ENCODE results near the gene CDKN2B.

CDKN2B gene

DNA sequence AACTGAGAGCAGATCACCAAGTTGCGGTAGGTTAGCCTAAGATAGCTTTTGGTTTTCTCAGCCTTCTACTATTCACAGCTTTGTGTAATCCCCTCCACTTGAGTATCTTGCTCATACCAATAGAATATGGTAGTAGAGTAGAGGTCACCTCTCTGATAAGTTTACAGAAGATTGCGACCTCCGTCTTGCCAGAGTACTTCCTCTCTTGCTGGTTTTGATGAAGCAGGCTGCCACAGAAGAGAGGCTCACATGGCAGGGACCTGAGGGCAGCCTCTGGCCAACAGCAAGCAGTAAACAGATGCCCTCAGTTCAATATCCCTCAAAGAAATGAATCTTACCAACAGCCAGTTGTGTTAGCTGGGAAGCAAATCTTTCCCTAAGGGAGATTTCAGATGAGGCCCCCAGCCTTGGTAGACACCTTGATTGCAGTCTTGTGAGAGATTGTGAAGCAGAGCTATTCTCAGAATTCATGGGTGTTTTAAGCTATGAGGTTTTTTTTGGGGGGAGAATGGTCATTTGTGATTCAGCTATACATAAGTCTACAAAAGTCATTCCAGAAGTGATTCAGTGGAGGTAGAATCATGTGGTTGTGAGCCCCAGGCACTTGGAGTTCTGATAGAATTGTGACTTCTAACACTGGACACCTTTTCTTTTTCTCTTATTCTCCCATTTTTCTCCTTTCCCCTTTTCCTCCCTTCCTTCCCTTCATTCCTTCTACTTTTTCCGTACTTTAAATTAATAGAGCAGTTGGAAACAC lies 22.7 kb upstream of the CDKN2B start:
- ChIA-PET POLR2A (no interaction called here), CTCF (interaction anchor here (0.9 to 5.3 kb wide), 3 partner anchors 15 to 218 kb away, joined by 3 to 40 read pairs (median 9); partner anchors contain the start of gene CDKN2B)
- no peak for DNase-seq (ENCODE audit: extremely low spot score)
- TF ChIP-seq, protein P1, sequence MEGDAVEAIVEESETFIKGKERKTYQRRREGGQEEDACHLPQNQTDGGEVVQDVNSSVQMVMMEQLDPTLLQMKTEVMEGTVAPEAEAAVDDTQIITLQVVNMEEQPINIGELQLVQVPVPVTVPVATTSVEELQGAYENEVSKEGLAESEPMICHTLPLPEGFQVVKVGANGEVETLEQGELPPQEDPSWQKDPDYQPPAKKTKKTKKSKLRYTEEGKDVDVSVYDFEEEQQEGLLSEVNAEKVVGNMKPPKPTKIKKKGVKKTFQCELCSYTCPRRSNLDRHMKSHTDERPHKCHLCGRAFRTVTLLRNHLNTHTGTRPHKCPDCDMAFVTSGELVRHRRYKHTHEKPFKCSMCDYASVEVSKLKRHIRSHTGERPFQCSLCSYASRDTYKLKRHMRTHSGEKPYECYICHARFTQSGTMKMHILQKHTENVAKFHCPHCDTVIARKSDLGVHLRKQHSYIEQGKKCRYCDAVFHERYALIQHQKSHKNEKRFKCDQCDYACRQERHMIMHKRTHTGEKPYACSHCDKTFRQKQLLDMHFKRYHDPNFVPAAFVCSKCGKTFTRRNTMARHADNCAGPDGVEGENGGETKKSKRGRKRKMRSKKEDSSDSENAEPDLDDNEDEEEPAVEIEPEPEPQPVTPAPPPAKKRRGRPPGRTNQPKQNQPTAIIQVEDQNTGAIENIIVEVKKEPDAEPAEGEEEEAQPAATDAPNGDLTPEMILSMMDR (IDR thresholded peaks at IDR 0.05; ENCODE audit: control extremely low read depth, extremely low read depth, low read depth, missing control alignments), result no peak

DNA sequence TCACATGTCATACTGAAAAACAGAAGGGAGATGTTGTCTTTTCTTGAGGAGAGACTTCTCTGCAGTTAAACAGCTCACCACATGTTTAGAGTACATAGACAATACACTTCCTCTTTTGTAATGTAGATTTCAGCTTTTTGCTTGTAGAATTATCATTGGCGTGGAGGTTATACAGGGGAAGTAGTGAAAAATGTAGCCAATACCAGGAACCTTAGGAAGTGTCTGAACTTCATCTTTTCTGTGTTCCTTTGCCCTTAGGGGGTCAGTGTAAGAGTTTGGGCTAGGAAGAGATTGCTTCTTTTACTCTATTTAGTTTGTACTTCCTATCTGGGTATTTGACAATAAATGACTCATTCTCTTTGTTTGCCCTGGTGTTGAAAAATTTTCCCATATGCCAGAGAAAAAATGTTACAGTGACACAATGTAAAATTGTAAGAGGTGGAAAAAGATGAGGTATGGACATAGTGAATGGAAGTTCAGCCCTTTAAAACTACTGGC lies 21.0 kb upstream of the CDKN2B start:
- TF ChIP-seq, protein P1 (IDR thresholded peaks at IDR 0.05; ENCODE audit: control extremely low read depth, extremely low read depth, low read depth, missing control alignments), result no peak
- ChIA-PET CTCF (interaction anchor here (0.7 to 5.3 kb wide), 3 partner anchors 16 to 216 kb away, joined by 3 to 40 read pairs (median 9); partner anchors contain the start of gene CDKN2B), POLR2A (no interaction called here)
- DNase-seq (ENCODE audit: extremely low spot score), result no peak

DNA sequence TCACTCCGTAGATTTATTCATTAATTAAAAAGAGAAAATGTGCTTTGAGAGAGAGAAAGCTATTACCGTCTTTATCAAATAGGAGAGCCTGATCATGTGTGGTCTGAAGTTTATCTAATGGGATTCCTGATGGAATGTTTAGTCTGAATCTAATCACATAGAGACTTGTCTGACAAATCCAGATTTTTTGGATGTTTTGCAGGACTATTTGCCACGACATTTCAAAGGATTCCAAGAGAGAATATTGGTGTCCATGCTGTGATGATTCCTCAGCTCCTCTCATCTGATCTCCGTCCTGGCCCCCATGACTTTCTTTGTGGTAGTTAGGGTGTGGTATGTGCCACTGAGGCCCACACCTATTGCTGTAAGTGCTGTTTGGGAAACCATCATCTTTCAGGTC lies 20.1 kb upstream of the CDKN2B start:
- DNase-seq (ENCODE audit: extremely low spot score), result no peak
- POLR2A ChIA-PET, result no interaction called here
- CTCF ChIA-PET, result interaction anchor here (1.6 to 5.3 kb wide), 3 partner anchors 11 to 215 kb away, joined by 5 to 40 read pairs (median 9); partner anchors contain the start of gene CDKN2B
- TF ChIP-seq, protein P1 (IDR thresholded peaks at IDR 0.05; ENCODE audit: control extremely low read depth, extremely low read depth, low read depth, missing control alignments), result no peak

DNA sequence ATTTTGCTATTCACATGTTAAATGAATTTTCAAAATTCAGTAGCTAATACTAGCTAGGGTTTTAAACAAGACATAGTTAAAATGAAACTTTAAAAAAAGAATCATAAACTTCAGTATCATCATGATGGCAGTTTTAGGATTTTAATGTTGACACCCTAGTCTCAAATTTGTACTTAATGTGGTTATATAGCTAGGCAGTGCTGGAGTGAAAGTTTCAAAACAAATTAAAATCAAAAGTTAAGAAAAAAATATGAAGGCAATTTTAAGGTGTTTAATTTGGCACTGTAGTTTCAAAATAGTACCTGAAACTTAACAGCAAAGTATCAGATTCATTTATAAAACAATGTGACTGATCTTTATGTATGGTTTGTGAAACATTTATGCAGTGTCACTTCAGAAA lies 19.3 kb upstream of the CDKN2B start:
- ChIA-PET POLR2A (no interaction called here), CTCF (interaction anchor here (2.2 to 5.3 kb wide), 2 partner anchors 10 to 20 kb away, joined by 5 to 40 read pairs; partner anchors contain the start of gene CDKN2B)
- no peak for DNase-seq (ENCODE audit: extremely low spot score)
- TF ChIP-seq, protein P1 (IDR thresholded peaks at IDR 0.05; ENCODE audit: control extremely low read depth, extremely low read depth, low read depth, missing control alignments), result no peak

DNA sequence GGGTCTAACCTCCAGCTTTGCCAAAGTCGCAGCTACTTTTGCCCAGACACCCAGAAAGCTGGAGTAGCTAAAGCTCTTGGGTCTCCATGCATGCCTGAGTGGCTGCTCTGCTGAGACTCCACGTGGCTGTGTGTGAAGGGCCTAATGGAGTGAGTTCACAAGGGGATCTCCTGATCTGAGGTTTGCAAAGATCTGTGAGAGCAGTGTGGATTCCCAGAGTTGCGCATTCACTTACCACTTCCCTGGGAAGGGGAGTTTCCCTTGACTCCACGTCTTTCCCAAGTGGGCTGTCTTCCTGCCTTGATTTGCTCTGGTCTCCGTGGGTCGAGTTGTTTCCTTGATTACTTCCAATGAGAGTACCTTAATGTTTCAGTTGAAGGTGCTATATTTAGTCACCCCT lies 17.6 kb upstream of the CDKN2B start:
- TF ChIP-seq, protein P1 (IDR thresholded peaks at IDR 0.05; ENCODE audit: control extremely low read depth, extremely low read depth, low read depth, missing control alignments), result no peak
- CTCF ChIA-PET, result interaction anchor here (1.2 to 2.7 kb wide), 6 partner anchors 8 to 213 kb away, joined by 3 to 14 read pairs (median 4); partner anchors contain the start of gene CDKN2B
- POLR2A ChIA-PET, result no interaction called here
- DNase-seq (ENCODE audit: extremely low spot score), result no peak

DNA sequence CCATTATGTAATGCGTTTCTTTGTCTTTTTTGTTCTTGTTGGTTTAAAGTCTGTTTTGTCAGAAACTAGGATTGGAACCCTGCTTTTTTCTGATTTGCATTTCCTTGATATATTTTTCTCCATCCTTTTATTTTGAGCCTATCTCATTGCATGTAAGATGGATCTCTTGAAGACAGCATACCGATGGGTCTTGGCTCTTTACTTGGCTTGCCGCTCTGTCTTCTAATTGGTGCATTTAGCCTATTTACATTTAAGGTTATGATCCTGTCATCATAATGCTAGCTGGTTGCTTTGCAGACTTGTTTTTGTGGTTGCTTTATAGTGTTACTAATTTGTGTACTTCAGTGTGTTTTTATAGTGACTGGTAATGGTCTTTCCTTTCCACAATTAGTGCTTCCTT lies 13.3 kb upstream of the CDKN2B start:
- ChIA-PET CTCF (interaction anchor here (2.7 kb wide), 1 partner anchor 14 kb away, joined by 16 read pairs; the partner anchor contains the start of gene CDKN2B), POLR2A (no interaction called here)
- no peak for DNase-seq (ENCODE audit: extremely low spot score)
- TF ChIP-seq, protein P1 (IDR thresholded peaks at IDR 0.05; ENCODE audit: control extremely low read depth, extremely low read depth, low read depth, missing control alignments), result no peak

Data from GM10248 (cell line).